Small intestine (tissue), 16 donors: ENCODE measurements around the gene DUOXA2. TPM values are rescaled to one million over a fixed set of nuclear protein-coding genes. Genes with fewer than 3 reads are reported as not detected.
A peak's percentile ranks its signal among the peaks of the same experiment; 100 is the strongest.
"Not testable (repeated sequence)": the region's sequence is repeated elsewhere in the genome, so short reads cannot be mapped to it uniquely, and the experiment has no call there.

ENCODE experiments used
- DNase-seq, 2 donors: peaks; one replicate each; pipeline versions ENCODE4 v3.0.0 to v3.0.0-alpha.2; 2013
- FAIRE-seq: peaks from 2 replicates; lab custom pipeline; 2012; peaks lifted over from hg19 to GRCh38; lab: Jason Lieb, UNC
- H3K27ac ChIP-seq, 3 donors: one replicate each; pipeline ENCODE4 v1.5.1; 2013; ENCODE audit warnings: low read length in 2 of 3, mild to moderate bottlenecking in 2 of 3, control low read depth in 1 of 3, inconsistent platforms in 1 of 3, low read depth in 1 of 3, moderate library complexity in 1 of 3
- H3K27me3 ChIP-seq, 3 donors: one replicate each; pipeline ENCODE4 v1.6.1; 2013; ENCODE audit warnings: low read length in 3 of 3, inconsistent platforms in 1 of 3; ENCODE audit not compliant: control insufficient read depth in 3 of 3, insufficient read depth in 3 of 3
- H3K36me3 ChIP-seq, 3 donors: one replicate each; pipeline ENCODE4 v1.6.1; 2013; ENCODE audit warnings: low read length in 3 of 3, inconsistent platforms in 1 of 3, low read depth in 1 of 3, mild to moderate bottlenecking in 1 of 3, moderate library complexity in 1 of 3; ENCODE audit not compliant: control insufficient read depth in 3 of 3, insufficient read depth in 2 of 3
- H3K4me1 ChIP-seq, 3 donors: one replicate each; pipeline ENCODE4 v1.6.1; 2013; ENCODE audit warnings: low read length in 2 of 3, inconsistent platforms in 1 of 3, low read depth in 1 of 3, mild to moderate bottlenecking in 1 of 3, moderate library complexity in 1 of 3; ENCODE audit not compliant: control insufficient read depth in 3 of 3, insufficient read depth in 2 of 3
- H3K4me3 ChIP-seq, 3 donors: one replicate each; pipeline ENCODE4 v1.5.1; 2013; ENCODE audit warnings: low read length in 3 of 3, control low read depth in 1 of 3, inconsistent platforms in 1 of 3, low read depth in 1 of 3, mild to moderate bottlenecking in 1 of 3, moderate library complexity in 1 of 3
- H3K9me3 ChIP-seq, 2 donors: one replicate each; pipeline ENCODE4 v1.6.1; 2013; ENCODE audit warnings: low read depth in 1 of 2, low read length in 1 of 2; ENCODE audit not compliant: control insufficient read depth in 2 of 2, insufficient read depth in 1 of 2
- WGBS, 3 donors: extraction: QIAGEN DNeasy Blood & Tissue Kit; methylation state at CpG; one replicate each; pipeline ENCODE4 v1.1.7; 2013; 5-methylcytosine and 5-hydroxymethylcytosine counted together
- long read RNA-seq, 10 donors: transcript quantifications; one replicate each; lab custom pipeline, GENCODE V29; 2026
- polyA plus RNA-seq, 4 donors: library from polyadenylated mRNA; stranded (reverse) in 3 of 4; unstranded in 1 of 4; fragments of 200-250 nt in 3 of 4; fragments of 120-200 nt in 1 of 4; gene quantifications; one replicate each; pipeline versions ENCODE4 v1.2.1 to v1.2.3, GENCODE V29; 2013
- donor health status: healthy with polysubstance abuse.
- donor health status: control.
- donor health status: control.
- donor health status: Bipolar disorder and iron deficiency.
- donor health status: healthy.

DUOXA2 gene
- 1 to 10 TPM in 1 of 4 donors, under 1 TPM in 1, not detected in 2; 0.12 to 7.5 TPM for polyA plus RNA-seq
- long read RNA-seq, donor 1, result 0 reads
- long read RNA-seq, donor 2, result 0 reads
- long read RNA-seq, donor 3, result 0 reads
- long read RNA-seq, donor 4, result 0 reads
- long read RNA-seq, donor 5, result 0 reads
- long read RNA-seq, donor 6, result 0 reads
- long read RNA-seq, donor 7, result 0 reads
- long read RNA-seq, donor 8, result 0 reads
- long read RNA-seq, donor 9, result 0 reads
- long read RNA-seq, donor 10, result 0 reads

DNA sequence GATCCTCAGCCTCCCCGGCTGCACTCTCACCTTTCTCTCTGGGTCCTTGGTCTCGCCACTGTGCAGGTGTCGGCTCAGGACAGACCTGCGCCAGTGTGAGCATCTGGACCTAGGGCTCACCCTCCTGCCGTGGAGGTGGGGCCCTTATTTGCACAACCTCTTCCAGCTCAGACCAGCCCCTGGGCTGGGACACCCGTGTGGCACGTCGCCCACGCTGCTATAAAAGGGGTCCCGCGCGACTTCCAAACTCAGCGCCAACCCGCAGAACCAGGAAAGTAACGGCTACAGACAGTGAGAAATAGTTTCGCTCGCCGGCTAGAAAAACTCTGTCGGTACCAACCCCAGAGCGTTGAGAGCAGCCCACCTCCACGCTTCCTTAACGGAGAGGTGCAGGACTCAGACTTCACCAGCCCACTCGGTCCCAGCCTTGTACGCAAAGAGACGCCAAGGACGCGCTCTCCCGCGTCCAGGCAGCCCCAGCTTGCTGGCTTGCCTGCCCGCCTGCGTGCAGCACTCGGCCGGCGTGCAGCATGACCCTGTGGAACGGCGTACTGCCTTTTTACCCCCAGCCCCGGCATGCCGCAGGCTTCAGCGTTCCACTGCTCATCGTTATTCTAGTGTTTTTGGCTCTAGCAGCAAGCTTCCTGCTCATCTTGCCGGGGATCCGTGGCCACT lies at the start of gene DUOXA2, which contains the start of gene DUOX2:
DUOXA2 (plus strand) TSS at position 251 of the 675 bp plus-strand sequence; CDS start at position 531, 280 bp downstream.
DUOX2 (minus strand) TSS at position 97 of the 675 bp plus-strand sequence. CDS start 761 bp downstream, outside the sequence.
- peak within 1 kb of the TSS in 1 of 3 donors; percentile 26 for H3K4me3 ChIP-seq
- peaks cover 0 to 13% (median 0%) of the 10 kb centered on the region in 3 donors for H3K4me1 ChIP-seq
- no peaks in the 10 kb centered on the region for H3K9me3 ChIP-seq
- no peaks in the 10 kb centered on the region for H3K36me3 ChIP-seq
- H3K27me3 ChIP-seq, result peaks cover 7 to 88% (median 62%) of the 10 kb centered on the region in 3 donors
- no peak within 1 kb of the TSS for H3K27ac ChIP-seq
- WGBS, 3 donors, result 1 to 3% (median 2%) methylated on average over 40 to 42 of the region's 42 CpGs
- DNase-seq (no peak), FAIRE-seq (no peak)

GRCh38 chr15:45064386-45064785 lies 49.7 kb upstream of the DUOXA2 start:
- Histone ChIP-seq H3K9me3 (peaks cover 0 to 2% of the 10 kb centered on the region in 2 donors), H3K4me1 (no peaks in the 10 kb centered on the region), H3K27me3 (no peaks in the 10 kb centered on the region), H3K4me3 (no peak overlapping the region), H3K27ac (no peak overlapping the region), H3K36me3 (peaks cover 0 to 14% (median 0%) of the 10 kb centered on the region in 3 donors)
- DNase-seq, result peak in 1 of 2 donors; percentile 7
- FAIRE-seq, result no peak
- WGBS, 3 donors, result 32 to 56% (median 43%) methylated on average over 4 of the region's 4 CpGs

DNA sequence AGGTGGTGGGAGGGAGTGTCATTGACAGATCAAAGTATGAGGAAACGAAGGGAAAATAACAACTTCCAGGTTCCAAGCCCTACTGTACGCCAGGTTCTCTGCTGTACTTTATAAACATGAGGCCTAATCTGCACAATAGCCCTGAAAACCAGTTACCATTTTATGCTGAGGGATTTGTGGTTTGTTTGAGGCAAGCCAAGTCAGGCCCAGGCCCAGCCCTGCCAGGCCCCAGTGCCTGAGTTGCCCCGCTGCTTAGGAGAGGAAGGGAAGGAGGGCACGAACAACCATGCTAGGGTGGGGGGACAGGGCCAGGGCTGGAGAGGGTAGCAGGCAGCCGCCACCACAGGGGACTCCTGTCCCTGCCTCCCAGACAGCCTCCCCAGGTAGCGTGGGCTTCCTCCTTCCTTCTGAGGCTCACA lies 44.2 kb upstream of the DUOXA2 start:
- peaks cover 0 to 14% (median 0%) of the 10 kb centered on the region in 3 donors for H3K36me3 ChIP-seq
- DNase-seq, H3K4me1 ChIP-seq, H3K4me3 ChIP-seq, H3K9me3 ChIP-seq, H3K27me3 ChIP-seq, FAIRE-seq: not testable (repeated sequence)
- H3K27ac ChIP-seq, result peak overlapping the region in 2 of 3 donors; percentile 42 to 81
- WGBS, 3 donors, result 53 to 71% (median 65%) methylated on average over 4 to 6 of the region's 6 CpGs

GRCh38 chr15:45073602-45074001 lies 40.5 kb upstream of the DUOXA2 start:
- not testable (repeated sequence) for DNase-seq, FAIRE-seq, H3K9me3 ChIP-seq, H3K4me1 ChIP-seq, H3K4me3 ChIP-seq, H3K36me3 ChIP-seq, H3K27me3 ChIP-seq
- peak overlapping the region in 1 of 3 donors; percentile 45 for H3K27ac ChIP-seq

DNA sequence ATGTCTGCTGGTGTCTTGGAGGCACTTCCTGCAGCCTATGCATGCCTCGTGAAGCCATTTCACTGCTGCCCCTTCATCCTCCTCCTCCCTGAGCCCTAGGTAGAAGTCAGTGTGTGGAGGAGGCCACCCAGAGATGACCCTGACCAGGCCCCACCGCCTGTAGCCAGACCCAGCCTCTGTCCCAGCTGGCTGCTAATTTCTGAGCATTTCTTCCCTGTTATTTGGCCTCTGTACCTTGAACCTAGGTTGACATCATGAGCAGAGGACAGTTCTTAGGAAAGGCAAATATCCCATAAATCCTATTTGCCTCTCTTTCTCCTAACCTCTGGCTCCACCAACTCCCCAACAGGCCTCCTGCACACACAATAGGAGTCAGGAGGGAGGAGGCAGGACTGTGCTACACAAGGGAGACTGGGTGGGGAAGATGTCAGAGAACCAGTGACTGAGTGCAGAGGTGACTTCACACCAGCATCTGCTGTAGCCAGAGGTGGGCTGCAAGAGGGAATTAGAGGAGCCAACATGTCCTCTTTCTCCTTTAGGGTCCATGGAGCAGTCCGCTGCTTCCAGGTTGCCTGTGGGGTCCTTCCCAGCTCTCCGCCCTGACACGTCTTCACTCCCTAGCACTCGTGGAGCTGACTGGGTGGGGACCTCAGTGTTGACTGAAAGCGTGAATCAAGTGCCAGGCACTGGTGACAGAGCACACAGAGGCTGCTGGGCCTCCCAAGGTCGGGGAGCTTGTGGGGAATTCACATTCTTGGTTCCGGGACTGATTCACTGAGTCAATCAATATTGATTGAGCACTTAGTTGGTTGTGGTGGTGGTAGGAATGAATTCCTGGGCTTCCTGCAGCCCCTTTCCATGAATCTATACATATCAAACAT lies 38.4 kb upstream of the DUOXA2 start:
- FAIRE-seq, H3K4me3 ChIP-seq, H3K36me3 ChIP-seq, H3K4me1 ChIP-seq, H3K9me3 ChIP-seq, H3K27ac ChIP-seq, H3K27me3 ChIP-seq, DNase-seq: not testable (repeated sequence)
- WGBS, 3 donors, result 14 to 50% (median 29%) methylated on average over 1 of the region's 9 CpGs

GRCh38 chr15:45077391-45077790 lies 36.7 kb upstream of the DUOXA2 start:
- peak overlapping the region in 1 of 3 donors; percentile 34 for H3K27ac ChIP-seq
- not testable (repeated sequence) for H3K4me1 ChIP-seq, H3K36me3 ChIP-seq, H3K27me3 ChIP-seq, H3K4me3 ChIP-seq, FAIRE-seq, H3K9me3 ChIP-seq
- WGBS, 3 donors, result 0 to 59% (median 49%) methylated on average over 1 to 2 of the region's 2 CpGs
- peak in 1 of 2 donors; percentile 27 for DNase-seq

- FAIRE-seq, H3K27ac ChIP-seq, H3K4me1 ChIP-seq, H3K4me3 ChIP-seq, H3K27me3 ChIP-seq, DNase-seq, H3K9me3 ChIP-seq, H3K36me3 ChIP-seq: not testable (repeated sequence)
- whole genome bisulfite sequencing, 3 donors, result 62 to 74% (median 70%) methylated on average over 5 of the region's 5 CpGs
Observed at GRCh38 chr15:45079201-45079600, 34.9 kb upstream of the DUOXA2 start.

DNA sequence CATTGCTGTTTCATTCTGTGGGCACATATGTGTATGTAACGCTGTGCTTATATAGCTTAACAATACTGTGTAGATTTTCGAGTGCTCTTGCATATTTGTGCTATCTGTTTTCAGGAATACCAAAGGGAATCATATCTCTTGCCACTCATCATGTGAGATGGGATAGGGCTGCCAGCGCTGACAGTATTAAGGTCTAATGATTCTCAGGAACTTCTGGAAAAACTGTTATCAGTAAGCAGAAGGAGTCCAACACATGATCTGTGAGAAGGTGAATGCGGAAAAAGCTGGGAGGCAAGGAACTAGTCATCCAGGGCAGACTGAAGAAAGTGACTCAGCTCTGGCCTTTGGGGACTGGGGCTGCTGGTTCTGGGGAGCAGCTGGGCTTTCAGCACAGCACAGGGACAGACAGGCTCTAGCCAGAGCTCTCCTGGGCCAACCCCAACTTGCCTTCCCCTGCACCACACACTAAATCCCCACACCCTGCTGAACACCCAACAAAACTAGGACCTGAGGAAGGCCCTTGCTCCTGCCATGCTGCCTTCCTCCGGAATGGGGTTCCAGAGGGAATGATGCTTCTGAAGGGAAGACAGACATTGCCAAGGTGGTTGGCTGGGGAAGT lies 34.4 kb upstream of the DUOXA2 start:
- H3K36me3 ChIP-seq, H3K4me1 ChIP-seq, H3K4me3 ChIP-seq, H3K27ac ChIP-seq, H3K27me3 ChIP-seq, H3K9me3 ChIP-seq, FAIRE-seq: not testable (repeated sequence)
- DNase-seq, result peak in 1 of 2 donors; percentile 16
- WGBS, 3 donors, result 69 to 93% (median 84%) methylated on average over 4 to 5 of the region's 5 CpGs
